Immature natural killer cell (primary cell): Measurements from ENCODE around the gene SP6. TPM values are rescaled to one million over a fixed set of nuclear protein-coding genes. Genes with fewer than 3 reads are reported as not detected.

Experiments
- DNase-seq, 3 donors: peaks; one replicate each; pipeline ENCODE4 v3.0.0; 2022; ENCODE audit warnings: mixed read lengths in 1 of 3
- H3K27ac Mint-ChIP-seq, 6 donors: one replicate each; pipeline ENCODE4 v1.8.0; 2020; ENCODE audit warnings: mixed read lengths in 6 of 6, mild to moderate bottlenecking in 5 of 6, inconsistent platforms in 4 of 6, moderate library complexity in 3 of 6
- H3K27me3 Mint-ChIP-seq, 3 donors: one replicate each; pipeline ENCODE4 v1.8.0; 2020 to 2021; ENCODE audit warnings: low read depth in 3 of 3, mild to moderate bottlenecking in 3 of 3, mixed read lengths in 3 of 3, moderate library complexity in 3 of 3, inconsistent platforms in 1 of 3
- H3K36me3 Mint-ChIP-seq, 3 donors: one replicate each; pipeline ENCODE4 v1.8.0; 2020; ENCODE audit warnings: mixed read lengths in 3 of 3, inconsistent platforms in 2 of 3, mild to moderate bottlenecking in 2 of 3
- H3K4me1 Mint-ChIP-seq, 2 donors: one replicate each; pipeline ENCODE4 v1.8.0; 2020; ENCODE audit warnings: inconsistent platforms in 2 of 2, mild to moderate bottlenecking in 2 of 2, mixed read lengths in 2 of 2, moderate library complexity in 1 of 2
- H3K4me3 Mint-ChIP-seq, 5 donors: one replicate each; pipeline ENCODE4 v1.8.0; 2020; ENCODE audit warnings: mild to moderate bottlenecking in 5 of 5, mixed read lengths in 5 of 5, inconsistent platforms in 3 of 5, moderate library complexity in 3 of 5
- H3K9me3 Mint-ChIP-seq, 6 donors: one replicate each; pipeline ENCODE4 v1.8.0; 2020; ENCODE audit warnings: mild to moderate bottlenecking in 6 of 6, mixed read lengths in 6 of 6, inconsistent platforms in 4 of 6, moderate library complexity in 3 of 6
- polyA plus RNA-seq, 3 donors: library from polyadenylated mRNA; unstranded; fragments of 300-500 nt; fragmentation: Illumina TruSeq; gene quantifications; one replicate each; pipeline ENCODE4 v1.2.3, GENCODE V29; 2021

The SP6 gene
- not detected for polyA plus RNA-seq

DNA sequence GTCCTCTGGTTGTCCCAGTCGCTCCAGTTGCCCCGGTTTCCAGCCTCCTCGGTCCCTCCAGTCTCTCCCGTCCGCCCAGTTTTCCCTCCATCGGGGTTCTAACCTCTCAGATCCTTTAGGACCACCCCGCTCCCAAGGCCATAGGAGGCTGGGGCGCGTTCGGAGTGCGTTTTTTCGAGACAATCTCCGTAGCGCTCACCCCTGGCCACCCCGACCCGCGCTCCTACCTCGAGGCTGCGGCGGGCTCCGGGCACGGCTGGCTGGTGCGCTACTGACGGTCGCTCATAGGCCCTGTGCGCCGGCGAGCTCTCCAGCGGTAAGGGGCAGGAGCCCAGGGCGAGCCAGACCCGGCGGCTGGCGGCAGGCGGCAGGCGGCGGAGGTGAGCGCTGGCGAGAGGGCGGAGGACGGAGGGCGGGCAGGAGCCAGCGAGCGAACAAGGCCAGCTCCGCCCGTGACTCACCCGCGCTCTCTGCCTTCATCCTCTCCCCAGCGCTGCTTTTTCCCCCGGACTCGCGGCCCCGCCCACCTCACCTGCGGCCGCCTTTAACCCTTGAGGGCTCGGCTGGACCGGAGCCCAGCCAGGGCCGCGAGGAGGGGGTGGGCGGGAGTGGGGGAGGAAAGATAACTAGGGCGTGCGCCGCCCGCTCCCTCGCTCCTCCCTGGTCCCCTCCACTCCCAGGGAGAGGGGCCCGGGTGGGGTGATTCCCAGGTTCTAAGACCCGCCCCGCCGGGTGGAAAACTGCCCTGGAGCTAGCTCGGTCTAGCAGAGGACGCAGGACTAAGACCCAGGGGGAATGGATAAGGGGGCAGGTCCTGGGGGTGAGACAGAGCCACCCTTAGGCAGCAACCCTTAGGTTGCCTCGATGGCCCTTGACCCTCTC is at the start of gene SP6:
SP6 (minus strand) TSS at position 472 of the 882 bp plus-strand sequence. CDS start 2,734 bp downstream, outside the sequence.
- Mint-ChIP-seq H3K27me3 (peaks cover 36 to 43% (median 38%) of the 10 kb centered on the region in 3 donors), H3K27ac (no peak within 1 kb of the TSS), H3K4me1 (peaks cover 11 to 15% of the 10 kb centered on the region in 2 donors), H3K9me3 (no peaks in the 10 kb centered on the region), H3K4me3 (peak within 1 kb of the TSS in 4 of 5 donors; percentile 29 to 61 (median 46)), H3K36me3 (peaks cover 0 to 3% (median 0%) of the 10 kb centered on the region in 3 donors)
- peak; percentile 20 to 38 (median 29) for DNase-seq

DNA sequence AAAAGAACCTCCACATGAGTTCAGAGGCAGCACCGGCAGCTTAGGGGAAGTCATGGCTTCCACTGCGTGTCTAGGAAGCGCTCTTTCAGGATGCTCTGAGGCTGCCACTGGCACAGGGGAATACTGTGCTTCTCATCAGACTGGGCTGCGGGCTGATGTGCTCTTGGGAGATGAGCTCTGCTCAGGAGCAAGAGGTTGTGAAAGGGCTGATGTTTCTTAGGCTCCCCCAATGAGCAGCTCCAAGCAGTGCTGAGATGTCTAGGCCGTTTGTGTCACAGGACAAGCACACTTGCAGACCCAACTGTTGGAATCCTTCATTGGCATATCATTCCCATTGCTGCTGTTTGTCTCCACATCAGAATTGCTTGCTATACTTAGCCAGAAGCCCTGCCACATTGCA is 48.7 kb upstream of the SP6 start:
- peaks cover 44 to 71% of the 10 kb centered on the region in 2 donors for H3K4me1 Mint-ChIP-seq
- no peak for DNase-seq
- no peak overlapping the region for H3K27ac Mint-ChIP-seq
- H3K4me3 Mint-ChIP-seq = no peak overlapping the region
- H3K36me3 Mint-ChIP-seq = peaks cover 0 to 10% (median 6%) of the 10 kb centered on the region in 3 donors
- no peaks in the 10 kb centered on the region for H3K9me3 Mint-ChIP-seq
- H3K27me3 Mint-ChIP-seq = peaks cover 4 to 13% (median 4%) of the 10 kb centered on the region in 3 donors

DNA sequence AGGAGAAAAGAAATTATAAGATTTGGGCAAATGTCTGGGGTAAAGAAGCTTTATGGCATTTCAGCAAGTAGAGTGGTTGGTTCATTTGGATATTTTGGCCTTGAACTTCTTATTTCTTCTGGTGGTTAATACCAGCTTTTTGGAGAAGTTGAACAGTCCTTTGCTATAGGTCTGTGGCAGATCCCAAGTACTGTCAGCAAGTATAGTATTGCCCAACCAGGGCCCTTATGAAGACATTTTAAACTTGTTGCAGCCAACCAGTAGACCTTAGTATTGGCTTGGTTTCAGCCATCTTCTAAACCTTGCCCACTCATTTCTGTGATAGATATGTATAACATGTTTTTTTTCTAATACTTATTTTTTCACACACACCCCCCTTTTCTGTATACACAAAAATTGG is 47.3 kb upstream of the SP6 start:
- Mint-ChIP-seq H3K36me3 (peaks cover 0 to 6% (median 5%) of the 10 kb centered on the region in 3 donors), H3K27ac (no peak overlapping the region), H3K9me3 (no peaks in the 10 kb centered on the region), H3K4me1 (peaks cover 49 to 72% of the 10 kb centered on the region in 2 donors), H3K27me3 (peaks cover 4 to 13% (median 4%) of the 10 kb centered on the region in 3 donors), H3K4me3 (peak overlapping the region in 3 of 5 donors; percentile 18 to 92 (median 88))
- DNase-seq = no peak

DNA sequence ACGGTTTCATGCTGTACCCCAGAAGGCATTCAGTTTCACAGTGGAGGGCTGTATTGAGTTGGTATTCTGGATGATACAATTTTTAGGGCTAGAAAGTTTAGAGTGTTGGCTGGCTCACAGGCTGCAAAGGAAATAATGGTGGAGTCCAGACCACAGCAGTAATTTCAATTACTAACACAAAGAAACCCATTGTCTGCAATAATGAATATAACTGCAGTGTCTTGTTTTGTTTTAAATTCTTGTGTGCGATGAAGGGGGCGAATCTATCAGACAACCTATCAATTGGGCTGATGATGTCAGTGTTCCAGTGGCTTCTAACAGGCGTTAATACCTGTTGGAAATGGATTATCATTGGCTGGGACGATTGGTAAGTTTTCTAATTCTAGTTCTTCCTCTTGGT is 46.6 kb upstream of the SP6 start:
- no peak for DNase-seq
- H3K36me3 Mint-ChIP-seq = peaks cover 0 to 6% (median 5%) of the 10 kb centered on the region in 3 donors
- H3K4me3 Mint-ChIP-seq = peak overlapping the region; percentile 88 to 99 (median 95)
- H3K9me3 Mint-ChIP-seq = no peaks in the 10 kb centered on the region
- H3K27me3 Mint-ChIP-seq = peaks cover 4 to 13% (median 4%) of the 10 kb centered on the region in 3 donors
- peaks cover 47 to 71% of the 10 kb centered on the region in 2 donors for H3K4me1 Mint-ChIP-seq
- H3K27ac Mint-ChIP-seq = peak overlapping the region; percentile 43 to 96 (median 95)

DNA sequence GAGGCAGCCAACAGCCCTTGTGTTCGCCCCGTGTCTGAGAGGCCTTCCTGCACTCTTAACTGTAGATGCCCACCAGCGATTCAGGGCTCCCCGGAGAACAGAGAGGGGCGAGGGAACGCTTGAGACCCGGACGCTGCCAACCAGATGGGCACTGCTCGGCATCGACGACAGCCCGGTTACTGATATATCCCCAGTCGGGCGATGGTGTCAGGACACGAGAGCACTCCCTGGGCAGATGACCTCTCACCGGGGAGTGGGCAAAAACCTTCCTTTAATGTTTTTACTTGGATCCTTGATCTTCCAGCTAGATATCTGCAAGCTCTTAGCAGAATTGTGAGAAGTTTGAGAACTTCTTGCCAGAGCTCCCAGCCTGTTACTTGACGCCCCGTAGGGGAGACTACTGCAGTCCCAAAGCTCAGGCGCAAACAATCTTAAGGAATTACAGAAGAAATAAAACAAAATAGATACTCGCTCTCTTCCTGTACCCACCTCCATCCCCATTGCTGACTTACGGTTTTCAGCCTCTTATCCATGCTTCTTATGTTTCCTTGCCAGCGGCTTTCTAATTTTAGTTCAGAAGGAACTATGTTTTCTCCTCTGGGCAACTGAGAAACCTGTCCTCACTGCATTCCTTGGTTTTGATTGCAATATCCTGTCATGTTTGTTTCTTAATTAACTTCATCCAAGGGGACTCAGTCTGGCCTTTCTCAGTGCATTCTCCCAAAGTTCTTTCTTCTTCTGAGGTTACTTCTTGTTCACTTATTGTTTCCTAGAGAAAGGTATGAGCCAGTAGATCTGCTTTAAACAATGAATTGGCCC is 45.9 kb upstream of the SP6 start:
- Mint-ChIP-seq H3K9me3 (no peaks in the 10 kb centered on the region), H3K4me1 (peaks cover 40 to 64% of the 10 kb centered on the region in 2 donors), H3K27ac (peak overlapping the region; percentile 94 to 96 (median 96)), H3K27me3 (peaks cover 4 to 13% (median 4%) of the 10 kb centered on the region in 3 donors), H3K36me3 (peaks cover 0 to 6% (median 0%) of the 10 kb centered on the region in 3 donors), H3K4me3 (peak overlapping the region; percentile 88 to 99 (median 95))
- DNase-seq = peak in 1 of 3 donors; percentile 4

DNA sequence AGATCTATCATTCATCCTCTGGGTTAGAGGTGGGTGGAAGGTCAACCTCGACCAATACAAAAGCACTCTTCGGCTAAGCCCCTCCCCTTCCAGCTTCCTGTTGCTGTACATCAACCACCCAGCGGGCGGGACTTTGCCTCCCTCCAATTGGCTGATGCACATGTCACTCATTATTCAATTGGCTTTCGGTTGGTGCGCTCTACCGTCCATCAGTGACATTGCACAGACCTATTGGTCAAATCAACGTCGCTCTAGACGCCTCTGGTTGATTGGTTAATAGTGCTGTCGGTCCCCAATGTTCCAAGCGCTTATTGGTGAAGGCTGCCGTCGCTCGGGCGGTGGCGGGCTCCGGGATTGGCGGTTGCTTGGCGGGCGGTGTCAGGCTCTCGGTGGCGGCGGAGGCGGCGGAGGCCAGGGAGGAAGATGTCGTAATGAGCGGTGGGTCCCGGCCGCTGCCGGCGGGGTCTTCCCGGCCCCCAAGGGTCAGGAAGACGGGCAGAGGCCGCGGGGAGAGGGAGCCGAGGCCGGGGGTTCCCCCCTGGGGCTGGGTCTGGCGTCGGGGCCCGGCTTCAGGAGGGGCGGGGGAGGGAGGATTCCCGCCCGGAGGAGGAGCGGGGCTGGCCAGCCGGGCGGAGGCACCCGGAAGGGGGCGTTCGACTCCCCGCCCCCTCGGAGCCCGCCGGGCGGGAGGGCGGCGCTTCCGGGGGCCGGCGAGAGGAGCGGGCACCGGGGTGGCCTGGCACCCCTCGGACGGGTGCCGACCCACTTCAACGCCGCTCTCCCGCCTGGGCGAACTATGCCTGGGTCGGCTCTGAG is 45.1 kb upstream of the SP6 start, which contains the start of gene SP2:
SP2 (plus strand) TSS at position 381 of the 816 bp plus-strand sequence; CDS start at position 432, 51 bp downstream.
- peak; percentile 100 for DNase-seq
- Mint-ChIP-seq H3K9me3 (no peaks in the 10 kb centered on the region), H3K4me1 (peaks cover 36 to 60% of the 10 kb centered on the region in 2 donors), H3K4me3 (peak within 1 kb of the TSS; percentile 96 to 99 (median 98)), H3K27me3 (peaks cover 4 to 13% (median 5%) of the 10 kb centered on the region in 3 donors), H3K36me3 (peaks cover 0 to 10% (median 0%) of the 10 kb centered on the region in 3 donors), H3K27ac (peak within 1 kb of the TSS; percentile 96 to 100 (median 99))

DNA sequence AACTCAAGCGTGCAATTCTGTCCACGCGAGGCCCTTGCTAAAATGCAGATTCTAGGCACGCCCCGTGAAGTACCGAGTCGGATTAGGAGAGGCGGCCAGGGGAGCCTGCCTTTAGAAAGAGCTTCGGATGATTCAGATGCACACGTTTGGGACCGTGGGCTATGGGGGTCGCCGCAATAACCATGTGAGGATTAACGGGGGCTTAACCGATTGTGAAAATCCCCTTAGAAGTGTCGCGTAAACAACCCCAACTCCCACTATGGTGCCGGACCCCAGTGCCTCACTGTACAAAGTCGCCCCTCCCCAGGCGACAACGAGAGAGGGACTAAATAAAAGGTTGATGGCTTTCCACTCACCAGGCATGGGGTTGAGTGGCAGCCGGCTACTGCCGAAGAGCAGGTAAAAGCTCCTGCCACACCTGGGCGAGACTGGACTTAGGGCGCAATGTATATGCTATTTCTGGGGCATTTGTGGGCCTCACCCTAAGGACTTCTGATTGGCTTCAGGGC is 44.4 kb upstream of the SP6 start:
- DNase-seq = no peak
- Mint-ChIP-seq H3K9me3 (no peaks in the 10 kb centered on the region), H3K27ac (peak overlapping the region; percentile 96 to 100 (median 99)), H3K4me3 (peak overlapping the region; percentile 96 to 99 (median 98)), H3K4me1 (peaks cover 36 to 60% of the 10 kb centered on the region in 2 donors), H3K36me3 (peaks cover 0 to 10% (median 0%) of the 10 kb centered on the region in 3 donors), H3K27me3 (peaks cover 4 to 13% (median 5%) of the 10 kb centered on the region in 3 donors)

DNA sequence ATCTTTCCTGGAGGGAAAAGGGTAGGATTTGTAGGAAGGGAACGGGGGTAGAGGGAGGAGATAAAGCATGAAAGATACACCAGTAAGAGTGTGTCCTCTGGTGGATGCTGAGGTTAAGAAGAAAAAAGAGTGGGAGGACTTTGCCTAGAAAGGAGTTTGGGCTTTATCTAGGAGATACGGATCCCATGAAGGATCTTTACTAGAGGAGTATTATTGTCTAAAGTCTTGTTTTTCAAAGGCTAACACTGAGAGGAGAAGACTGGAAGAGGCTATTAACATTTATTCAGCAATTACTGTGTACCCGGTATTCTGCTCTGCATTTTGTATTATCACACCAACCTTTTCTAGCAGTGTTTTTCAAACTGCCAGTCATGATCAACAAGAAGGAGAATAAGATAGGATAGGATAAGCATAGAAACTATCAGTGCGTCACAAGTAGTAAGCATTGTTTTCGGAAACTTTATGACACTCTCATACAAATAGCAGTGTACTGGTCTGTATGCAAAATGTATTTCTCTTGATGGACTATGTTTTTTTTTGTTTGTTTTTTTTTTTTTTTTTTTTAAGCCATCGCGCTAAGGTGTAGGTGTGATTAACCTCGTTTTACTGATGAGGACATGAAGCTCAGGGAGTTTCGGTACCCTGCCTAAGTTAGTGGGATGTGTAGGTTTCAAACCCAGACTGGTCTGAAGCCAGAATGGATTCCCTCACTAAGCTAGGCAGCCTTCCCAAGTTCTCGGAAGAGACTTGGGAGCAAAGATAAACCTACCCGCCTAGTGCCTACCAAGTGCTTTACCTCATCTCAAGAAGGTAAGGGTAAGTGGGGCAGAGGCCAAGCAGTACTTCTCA is 43.8 kb upstream of the SP6 start:
- no peak for DNase-seq
- Mint-ChIP-seq H3K27me3 (peaks cover 4 to 13% (median 5%) of the 10 kb centered on the region in 3 donors), H3K9me3 (no peaks in the 10 kb centered on the region), H3K27ac (peak overlapping the region; percentile 96 to 100 (median 99)), H3K4me3 (peak overlapping the region; percentile 96 to 99 (median 98)), H3K4me1 (peaks cover 38 to 55% of the 10 kb centered on the region in 2 donors), H3K36me3 (peaks cover 0 to 10% (median 0%) of the 10 kb centered on the region in 3 donors)

DNA sequence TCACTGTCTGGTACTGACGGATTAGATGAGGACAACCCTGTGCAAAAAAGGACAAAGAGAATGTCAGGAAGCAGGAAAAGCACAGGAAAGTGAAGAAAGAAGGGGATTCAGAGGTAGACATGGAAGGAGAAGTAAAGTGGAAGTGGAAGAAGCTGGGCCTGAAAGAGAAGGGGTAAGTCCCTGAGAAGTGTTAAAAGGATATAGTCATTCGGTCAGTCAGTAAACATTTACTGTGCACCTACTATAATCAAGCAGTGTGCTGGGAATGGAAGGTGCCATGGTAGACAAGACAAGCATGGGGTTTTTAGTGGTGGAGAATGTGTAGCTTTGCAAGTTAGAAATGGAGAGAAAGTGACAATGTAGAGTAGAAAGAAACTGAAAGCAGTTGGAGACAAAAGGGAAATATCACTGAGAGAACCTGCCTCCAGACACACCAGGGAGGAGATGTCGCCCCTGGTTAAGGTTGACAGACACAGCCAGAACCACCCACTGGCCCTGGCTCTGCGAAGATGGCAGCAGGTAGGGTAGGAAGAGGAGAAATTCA is 40.7 kb upstream of the SP6 start:
- DNase-seq = no peak
- Mint-ChIP-seq H3K4me1 (peaks cover 23 to 24% of the 10 kb centered on the region in 2 donors), H3K27me3 (peaks cover 4 to 7% (median 5%) of the 10 kb centered on the region in 3 donors), H3K36me3 (peaks cover 0 to 4% (median 0%) of the 10 kb centered on the region in 3 donors), H3K4me3 (no peak overlapping the region), H3K9me3 (no peaks in the 10 kb centered on the region), H3K27ac (peak overlapping the region in 4 of 6 donors; percentile 12 to 69 (median 25))

DNA sequence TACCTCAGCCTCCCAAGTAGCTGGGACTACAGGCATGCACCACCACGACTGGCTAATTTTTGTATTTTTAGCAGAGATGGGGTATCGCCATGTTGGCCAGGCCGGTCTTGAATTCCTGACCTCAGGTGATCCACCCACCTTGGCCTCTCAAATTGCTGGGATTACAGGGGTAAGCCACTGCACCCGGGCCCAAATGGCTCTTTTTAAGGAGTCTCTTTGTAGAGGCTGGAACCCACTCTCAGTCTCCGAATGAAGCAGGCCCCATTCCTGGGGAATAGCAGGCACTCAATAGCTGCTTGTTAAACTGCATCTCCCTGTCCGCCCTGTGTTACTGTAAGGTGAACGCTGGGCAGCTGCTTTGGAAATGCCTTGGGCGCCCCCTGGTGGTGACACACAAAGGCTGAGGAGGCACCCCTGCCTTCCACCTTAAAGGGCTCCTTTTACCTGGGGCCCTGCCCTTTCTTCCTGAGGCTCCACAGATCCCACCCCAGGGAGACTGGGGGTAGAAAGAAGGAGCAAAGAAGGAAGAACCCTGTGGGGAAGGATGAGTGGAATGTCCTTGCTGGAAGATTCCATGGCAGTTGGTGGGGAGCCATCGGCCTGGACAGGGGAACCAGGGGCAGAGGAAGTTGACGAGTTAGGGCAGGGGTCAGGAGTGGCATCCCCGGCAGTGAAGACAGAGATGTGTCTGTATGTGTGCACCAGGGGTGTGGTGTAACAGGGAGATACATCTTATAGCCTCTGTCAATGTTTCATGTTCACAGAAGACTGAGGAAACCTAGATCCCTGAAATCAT is 39.0 kb upstream of the SP6 start:
- Mint-ChIP-seq H3K4me3 (no peak overlapping the region), H3K9me3 (no peaks in the 10 kb centered on the region), H3K27me3 (peaks cover 0 to 2% (median 2%) of the 10 kb centered on the region in 3 donors), H3K36me3 (peaks cover 0 to 4% (median 0%) of the 10 kb centered on the region in 3 donors), H3K27ac (peak overlapping the region in 2 of 6 donors; percentile 60 to 65), H3K4me1 (peaks cover 10 to 14% of the 10 kb centered on the region in 2 donors)
- peak; percentile 81 to 85 (median 83) for DNase-seq

DNA sequence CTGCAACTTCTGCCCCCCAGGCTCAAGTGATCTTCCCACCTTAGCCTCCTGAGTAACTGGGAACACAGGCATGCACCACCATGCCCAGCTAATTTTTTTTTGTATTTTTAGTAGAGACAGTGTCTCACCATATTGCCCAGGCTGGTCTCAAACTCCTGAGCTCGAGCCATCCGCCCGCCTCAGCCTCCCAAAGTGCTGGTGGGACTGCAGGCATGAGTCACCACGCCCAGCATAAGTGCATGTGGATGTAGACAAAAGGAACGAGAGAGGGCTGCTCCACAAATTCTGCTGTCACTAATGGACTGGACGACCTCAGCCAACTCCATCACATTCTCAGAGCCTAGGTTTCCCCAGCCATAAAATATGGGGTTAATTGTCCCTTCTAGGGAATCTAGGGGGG is 37.3 kb upstream of the SP6 start:
- no peak overlapping the region for H3K4me3 Mint-ChIP-seq
- H3K9me3 Mint-ChIP-seq = no peaks in the 10 kb centered on the region
- H3K27ac Mint-ChIP-seq = no peak overlapping the region
- H3K36me3 Mint-ChIP-seq = peaks cover 0 to 4% (median 0%) of the 10 kb centered on the region in 3 donors
- H3K27me3 Mint-ChIP-seq = peaks cover 0 to 2% (median 2%) of the 10 kb centered on the region in 3 donors
- peaks cover 0 to 3% of the 10 kb centered on the region in 2 donors for H3K4me1 Mint-ChIP-seq
- DNase-seq = no peak
